Measurements from ENCODE around the gene ITPR3. TPM values are rescaled to one million over a fixed set of nuclear protein-coding genes. Genes with fewer than 3 reads are reported as not detected.
"Not testable (repeated sequence)": the region's sequence is repeated elsewhere in the genome, so short reads cannot be mapped to it uniquely, and the experiment has no call there.

The ITPR3 gene
- total RNA-seq, 1 donor from 2014 or later, result 88.6 TPM

- ATAC-seq; intact Hi-C loops (cut with DNase I): not testable (repeated sequence)
Measured at GRCh38 chr6:33631521-33631920, 10.4 kb downstream of the ITPR3 start.

DNA sequence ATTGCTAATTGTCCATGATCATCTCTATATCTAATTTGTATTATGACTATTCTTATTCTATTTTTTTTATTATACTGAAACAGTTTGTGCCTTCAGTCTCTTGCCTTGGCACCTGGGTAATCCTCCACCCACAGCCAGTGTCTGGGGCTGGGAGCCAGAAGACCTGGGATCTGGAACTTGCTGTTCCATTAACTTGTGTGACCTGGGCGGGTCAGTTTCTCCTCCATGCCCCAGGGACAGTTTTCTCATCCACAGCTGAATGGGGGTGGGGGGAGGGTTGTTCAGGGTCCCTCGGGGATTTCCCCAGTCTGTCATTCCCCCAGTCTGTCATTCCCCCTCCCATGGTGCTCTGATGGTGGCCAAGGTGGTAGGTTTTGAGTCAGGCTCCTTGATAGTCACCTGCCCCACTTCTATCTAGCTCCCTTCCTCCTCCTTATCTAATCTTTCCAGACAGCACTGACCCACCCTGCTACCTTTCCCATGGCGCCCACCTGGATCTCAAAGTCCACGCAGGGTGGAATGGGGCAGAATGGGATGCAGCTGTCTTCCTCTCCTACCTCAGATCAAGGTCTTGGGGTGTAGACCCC is 10.9 kb downstream of the ITPR3 start:
- no peak for ATAC-seq
- intact Hi-C loops (cut with DNase I), result no loop called here
- no peak for DNase-seq (ENCODE audit: low spot score)

More at GRCh38 chr6:33631521-33631920, 10.4 kb downstream of the ITPR3 start:
- DNase-seq (ENCODE audit: low spot score), result not testable (repeated sequence)

DNA sequence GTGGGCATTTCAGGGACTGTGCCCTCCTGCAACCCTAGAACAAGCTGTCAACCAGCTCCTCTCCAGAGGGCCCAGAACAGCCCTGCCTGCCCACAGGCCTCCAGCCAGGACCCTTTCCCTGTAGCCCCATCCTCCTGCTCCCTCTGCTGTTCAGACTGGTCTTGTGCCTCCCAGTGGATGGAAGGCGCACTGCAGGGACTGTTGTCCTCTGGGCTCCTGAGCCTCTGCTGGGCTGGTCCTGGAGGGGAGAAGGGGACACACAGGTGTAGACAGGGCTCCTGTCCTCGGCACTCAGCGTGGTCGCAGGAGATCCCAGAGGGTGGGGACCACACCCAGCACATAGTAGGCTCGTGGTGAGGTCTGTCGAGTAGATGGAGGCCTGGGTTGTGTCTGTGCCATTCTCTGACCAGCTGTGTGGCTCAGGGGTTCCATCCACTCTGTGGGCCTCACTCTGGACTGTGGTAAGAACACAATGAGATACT is 11.5 kb downstream of the ITPR3 start:
- intact Hi-C loops (cut with DNase I), result no loop called here
- ATAC-seq (peak; percentile 46), DNase-seq (ENCODE audit: low spot score) (no peak)

- ATAC-seq (peak; percentile 13), DNase-seq (ENCODE audit: low spot score) (no peak)
- intact Hi-C loops (cut with DNase I), result no loop called here
Measured at GRCh38 chr6:33633084-33633461, 12.0 kb downstream of the ITPR3 start.

GRCh38 chr6:33633462-33634158 is 12.5 kb downstream of the ITPR3 start:
- intact Hi-C loops (cut with DNase I), result no loop called here

GRCh38 chr6:33634161-33634727 is 13.1 kb downstream of the ITPR3 start:
- ATAC-seq, result peak; percentile 54
- intact Hi-C loops (cut with DNase I), result no loop called here
- DNase-seq (ENCODE audit: low spot score), result no peak

More at GRCh38 chr6:33633462-33634158, 12.5 kb downstream of the ITPR3 start:
- ATAC-seq, result peak; percentile 85
- peak; percentile 86 for DNase-seq (ENCODE audit: low spot score)

DNA sequence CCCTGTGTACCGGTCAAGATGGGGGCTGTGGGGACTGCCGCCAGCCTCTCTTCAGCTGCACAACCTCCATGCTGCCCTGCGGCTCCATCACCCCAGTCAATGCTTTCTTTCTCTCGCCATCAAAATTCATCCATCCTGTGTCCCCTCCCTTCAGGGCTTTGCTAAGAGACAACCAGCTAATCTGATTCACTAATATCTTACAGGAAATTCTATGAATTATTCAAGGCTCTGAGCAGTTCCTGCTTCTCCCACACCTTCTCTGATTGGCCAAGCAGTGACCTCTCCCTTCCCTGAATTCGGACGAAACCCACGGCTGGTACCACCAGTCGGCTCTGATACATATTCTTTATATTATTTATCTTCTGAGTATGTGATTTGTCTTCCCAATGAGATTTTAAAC is 13.8 kb downstream of the ITPR3 start:
- DNase-seq (ENCODE audit: low spot score) (no peak), ATAC-seq (no peak)
- intact Hi-C loops (cut with DNase I), result no loop called here

GRCh38 chr6:33636655-33637054 is 15.5 kb downstream of the ITPR3 start:
- intact Hi-C loops (cut with DNase I), result no loop called here
- ATAC-seq (no peak), DNase-seq (ENCODE audit: low spot score) (no peak)

DNA sequence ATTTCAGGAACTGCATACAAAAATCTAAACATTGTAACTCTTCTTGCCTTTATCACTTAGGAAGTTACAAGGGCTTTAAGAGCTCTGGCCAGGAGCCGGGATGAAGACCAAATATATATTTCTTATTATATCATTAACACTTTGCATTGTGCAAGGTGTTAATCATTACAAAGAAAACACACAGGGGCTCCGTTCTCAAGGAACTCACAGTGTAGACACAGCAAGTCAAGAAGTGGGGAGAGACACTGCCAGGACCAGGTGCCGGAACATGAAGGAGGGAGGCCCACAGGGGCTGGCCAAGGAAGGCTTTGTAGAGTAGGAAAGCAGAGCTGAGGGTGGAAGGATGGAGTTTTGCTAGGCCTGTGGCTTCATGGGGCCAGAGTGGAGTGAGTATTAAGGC is 17.4 kb downstream of the ITPR3 start:
- intact Hi-C loops (cut with DNase I), result no loop called here
- DNase-seq (ENCODE audit: low spot score) (no peak), ATAC-seq (no peak)

DNA sequence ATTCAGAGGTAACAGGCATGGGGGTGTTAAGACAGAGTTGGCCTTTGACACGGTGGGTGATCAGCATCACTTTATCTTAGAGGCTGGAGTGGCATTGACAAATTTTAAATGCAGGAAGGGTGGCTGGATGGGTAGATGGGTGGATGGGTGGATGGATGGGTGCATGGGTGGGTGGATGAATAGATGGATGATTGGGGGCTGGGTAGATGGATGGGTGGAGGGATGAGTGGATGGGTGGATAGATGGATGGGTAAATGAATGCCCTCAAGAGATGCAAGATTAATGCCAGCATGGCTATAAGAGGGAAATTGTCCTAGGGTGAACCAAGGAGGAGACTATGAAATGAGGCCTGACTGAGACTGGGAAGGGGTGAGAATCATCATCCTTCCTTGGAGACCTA is 18.4 kb downstream of the ITPR3 start:
- intact Hi-C loops (cut with DNase I), result no loop called here
- DNase-seq (ENCODE audit: low spot score), result no peak
- no peak for ATAC-seq

DNA sequence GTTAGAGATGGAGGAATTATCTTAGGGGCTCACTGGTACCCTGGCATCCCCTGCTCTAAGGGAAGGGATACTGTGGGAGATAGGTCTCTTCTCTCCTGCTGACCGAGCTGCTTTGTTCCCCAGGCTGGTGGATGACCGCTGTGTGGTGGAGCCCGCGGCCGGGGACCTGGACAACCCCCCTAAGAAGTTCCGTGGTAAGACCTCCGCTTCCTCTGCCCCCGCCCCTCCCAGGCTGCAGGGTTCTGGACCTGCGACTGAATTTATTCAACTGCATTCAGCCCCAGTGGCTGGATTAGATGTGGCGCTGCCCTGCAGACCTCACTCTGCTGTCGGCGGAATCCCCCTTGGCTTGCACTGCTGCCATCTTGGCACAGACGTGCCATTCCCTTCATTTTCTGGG is 19.2 kb downstream of the ITPR3 start:
- intact Hi-C loops (cut with DNase I), result no loop called here
- DNase-seq (ENCODE audit: low spot score) (no peak), ATAC-seq (peak; percentile 18)

DNA sequence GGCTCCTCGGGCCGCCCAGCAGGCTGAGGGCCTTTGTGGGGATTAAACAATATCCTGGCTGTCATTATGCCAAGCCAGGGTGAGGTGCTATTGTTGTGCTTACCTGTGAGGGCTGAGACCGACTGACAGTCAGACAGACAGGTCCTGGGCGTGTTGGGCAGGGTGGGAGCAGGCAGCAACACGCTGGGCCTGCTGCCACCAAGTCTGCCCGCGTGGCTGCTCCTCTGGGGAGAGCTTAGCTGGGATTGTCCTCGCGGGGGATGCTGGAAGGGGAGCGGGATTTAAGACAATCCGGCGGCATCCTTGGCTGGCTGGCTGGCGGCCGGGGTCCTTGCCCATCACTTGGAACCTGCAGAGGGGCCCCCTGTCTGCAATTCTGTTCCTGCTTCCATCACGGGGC is 20.0 kb downstream of the ITPR3 start:
- ATAC-seq (no peak), DNase-seq (ENCODE audit: low spot score) (no peak)
- intact Hi-C loops (cut with DNase I), result no loop called here

DNA sequence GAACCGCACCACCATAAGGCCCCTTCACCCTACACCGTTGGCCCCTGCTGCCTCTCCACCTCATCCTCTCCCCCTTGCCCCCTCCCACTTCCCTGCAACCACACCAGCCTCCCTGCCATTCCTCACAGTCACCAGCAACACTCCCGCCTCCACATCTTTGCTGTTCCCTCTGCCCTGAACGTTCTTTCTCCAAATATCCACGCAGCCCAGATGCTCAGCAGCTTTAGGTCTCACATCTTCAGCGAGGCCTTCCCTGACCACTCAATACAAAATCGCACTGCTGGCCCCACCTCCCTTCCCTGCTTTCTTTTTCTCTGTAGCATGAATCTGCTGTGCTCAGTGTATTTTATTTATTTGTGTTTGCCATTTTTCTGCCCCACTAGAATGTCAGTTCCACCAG is 20.5 kb downstream of the ITPR3 start:
- no peak for DNase-seq (ENCODE audit: low spot score)
- ATAC-seq, result no peak
- intact Hi-C loops (cut with DNase I), result no loop called here

DNA sequence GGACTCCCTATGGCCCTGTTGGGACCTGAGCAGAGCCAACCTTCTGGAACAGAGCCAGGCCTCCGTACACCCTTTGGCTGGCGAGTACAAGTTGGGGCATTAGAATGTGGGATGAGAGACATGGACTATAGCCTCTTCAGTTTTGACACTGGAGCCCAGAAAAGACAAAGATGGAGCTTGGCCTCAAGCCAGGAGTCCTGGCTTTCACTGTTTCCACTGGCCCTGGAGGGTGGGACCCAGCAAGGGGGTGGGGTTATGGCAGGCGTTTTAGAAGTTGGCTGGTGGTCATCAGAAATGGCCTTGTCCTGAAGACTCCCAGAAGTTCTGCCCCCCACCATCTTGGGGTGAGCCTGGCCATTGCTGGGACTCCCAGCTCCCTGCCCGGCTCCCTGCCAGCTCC is 21.8 kb downstream of the ITPR3 start:
- intact Hi-C loops (cut with DNase I), result no loop called here
- ATAC-seq (peak; percentile 54), DNase-seq (ENCODE audit: low spot score) (no peak)

DNA sequence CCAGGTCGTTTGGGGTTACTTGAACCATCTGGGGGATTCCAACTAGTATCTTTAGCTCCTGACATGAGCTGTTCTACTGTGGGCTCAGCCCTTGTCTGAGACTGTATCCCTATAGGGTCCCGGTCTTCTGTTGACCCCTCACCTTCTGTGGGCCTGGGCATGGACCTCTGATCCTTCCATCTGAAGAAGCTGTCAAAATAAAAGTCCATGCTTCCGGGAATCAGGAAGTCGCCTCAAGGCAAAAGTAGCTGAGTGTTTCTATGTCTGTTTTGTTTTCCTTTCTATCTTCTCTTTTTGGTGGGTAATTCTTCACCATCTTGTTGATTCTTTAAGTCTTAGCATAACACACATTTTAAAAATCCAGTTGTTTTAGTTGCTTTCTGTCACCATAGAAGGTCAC is 30.3 kb downstream of the ITPR3 start:
- no peak for ATAC-seq
- DNase-seq (ENCODE audit: low spot score), result no peak
- intact Hi-C loops (cut with DNase I), result no loop called here

GRCh38 chr6:33652002-33652401 is 30.9 kb downstream of the ITPR3 start:
- intact Hi-C loops (cut with DNase I), result no loop called here
- ATAC-seq (no peak), DNase-seq (ENCODE audit: low spot score) (no peak)

DNA sequence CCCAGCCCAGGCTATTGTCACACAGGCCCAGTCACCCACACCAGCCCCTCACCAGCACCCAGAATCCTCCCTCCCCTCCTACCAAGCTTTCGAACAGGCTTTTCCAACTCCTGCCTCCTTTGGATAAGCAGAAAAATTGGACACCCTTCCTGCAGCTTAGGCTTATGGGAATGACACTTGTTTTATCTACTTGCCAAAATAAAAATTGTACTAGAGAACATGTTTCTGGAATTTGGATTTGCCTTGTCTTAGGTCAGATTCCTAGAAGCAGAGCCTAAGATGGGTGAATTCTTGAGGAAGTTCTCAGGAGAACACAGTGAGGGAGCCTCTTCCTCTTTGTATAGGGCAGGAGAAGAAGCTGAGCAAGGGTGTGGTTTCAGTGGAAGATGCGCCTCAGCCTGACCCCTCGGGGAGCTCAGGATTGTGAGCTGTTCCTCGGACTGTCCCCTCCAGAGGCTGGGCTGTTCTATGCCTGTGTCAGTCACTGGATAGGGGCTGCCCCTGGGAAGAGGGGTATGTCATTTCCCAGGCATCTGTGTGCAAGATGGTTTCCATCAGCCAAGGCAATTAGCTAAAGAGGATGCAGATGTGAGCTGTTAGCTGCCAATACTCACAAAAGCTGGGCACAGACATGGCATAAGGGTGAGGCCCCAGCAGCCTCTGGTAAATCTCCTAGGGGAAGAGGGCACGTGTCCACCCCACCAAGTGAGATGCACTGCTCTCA is 33.9 kb downstream of the ITPR3 start:
- ATAC-seq (no peak), DNase-seq (ENCODE audit: low spot score) (no peak)
- intact Hi-C loops (cut with DNase I), result no loop called here

DNA sequence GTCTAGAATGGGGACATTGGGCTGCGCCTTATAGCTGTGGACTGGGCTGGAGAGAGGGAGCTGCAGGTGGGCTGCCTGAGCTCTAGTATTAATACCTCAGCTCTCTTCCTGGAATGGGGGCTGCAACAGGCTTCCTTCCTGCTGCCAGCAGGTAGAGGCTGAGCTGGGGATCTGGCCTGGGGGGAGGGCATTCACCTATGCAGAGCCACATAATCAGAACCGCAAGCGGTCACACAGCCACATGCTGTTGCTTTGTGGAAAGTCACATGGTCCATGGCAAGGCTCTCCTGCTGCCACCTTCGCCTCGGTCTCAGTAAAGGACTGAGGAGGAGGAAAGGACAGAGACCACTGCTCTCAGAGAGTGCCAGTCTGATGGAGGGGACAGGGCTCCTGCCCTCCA is 35.7 kb downstream of the ITPR3 start:
- ATAC-seq (no peak), DNase-seq (ENCODE audit: low spot score) (no peak)
- intact Hi-C loops (cut with DNase I), result no loop called here

DNA sequence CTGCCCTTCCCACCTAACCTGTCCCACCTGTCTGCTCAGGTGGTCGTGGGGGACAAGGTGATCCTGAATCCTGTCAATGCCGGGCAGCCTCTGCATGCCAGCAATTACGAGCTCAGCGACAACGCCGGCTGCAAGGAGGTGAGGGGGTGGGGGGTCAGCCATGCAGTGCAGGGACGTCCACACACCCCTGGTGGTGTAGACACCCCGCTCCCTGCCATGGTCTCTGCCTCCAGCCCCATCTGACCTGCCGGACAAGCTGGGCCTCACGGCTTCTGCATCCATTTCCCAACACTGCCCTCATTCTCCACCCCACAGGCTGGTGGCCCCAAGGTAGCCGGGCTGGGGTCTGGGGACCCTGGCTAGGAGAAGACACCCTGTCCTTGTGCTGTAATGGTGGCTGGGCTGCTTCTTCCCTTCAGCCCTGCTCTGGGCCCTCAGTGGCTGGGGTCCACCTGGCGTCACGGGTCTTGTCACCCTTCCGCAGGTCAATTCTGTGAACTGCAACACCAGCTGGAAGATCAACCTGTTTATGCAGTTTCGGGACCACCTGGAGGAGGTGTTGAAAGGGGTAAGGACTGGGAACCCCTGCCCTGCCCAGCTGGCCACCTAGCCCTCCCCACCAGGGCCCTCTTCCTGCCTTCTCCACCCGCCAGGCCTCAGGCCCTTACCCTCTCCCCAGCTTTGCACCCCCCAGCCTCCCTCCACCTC is 38.0 kb downstream of the ITPR3 start:
- ATAC-seq, result no peak
- no peak for DNase-seq (ENCODE audit: low spot score)
- intact Hi-C loops (cut with DNase I), result no loop called here

Data from sciatic nerve (tissue), 2 donors.